HG02588 (cell line): ENCODE measurements around the gene LBHD2.
"Not testable (repeated sequence)": the region's sequence is repeated elsewhere in the genome, so short reads cannot be mapped to it uniquely, and the experiment has no call there.

Experiments
- ATAC-seq: cut with Tn5 transposase; IDR thresholded peaks from one replicate; pipeline ENCODE4 v1.9.1; 2021; ENCODE audit warnings: mild to moderate bottlenecking, moderate library complexity; ENCODE audit not compliant: unreplicated experiment

Gene LBHD2

DNA sequence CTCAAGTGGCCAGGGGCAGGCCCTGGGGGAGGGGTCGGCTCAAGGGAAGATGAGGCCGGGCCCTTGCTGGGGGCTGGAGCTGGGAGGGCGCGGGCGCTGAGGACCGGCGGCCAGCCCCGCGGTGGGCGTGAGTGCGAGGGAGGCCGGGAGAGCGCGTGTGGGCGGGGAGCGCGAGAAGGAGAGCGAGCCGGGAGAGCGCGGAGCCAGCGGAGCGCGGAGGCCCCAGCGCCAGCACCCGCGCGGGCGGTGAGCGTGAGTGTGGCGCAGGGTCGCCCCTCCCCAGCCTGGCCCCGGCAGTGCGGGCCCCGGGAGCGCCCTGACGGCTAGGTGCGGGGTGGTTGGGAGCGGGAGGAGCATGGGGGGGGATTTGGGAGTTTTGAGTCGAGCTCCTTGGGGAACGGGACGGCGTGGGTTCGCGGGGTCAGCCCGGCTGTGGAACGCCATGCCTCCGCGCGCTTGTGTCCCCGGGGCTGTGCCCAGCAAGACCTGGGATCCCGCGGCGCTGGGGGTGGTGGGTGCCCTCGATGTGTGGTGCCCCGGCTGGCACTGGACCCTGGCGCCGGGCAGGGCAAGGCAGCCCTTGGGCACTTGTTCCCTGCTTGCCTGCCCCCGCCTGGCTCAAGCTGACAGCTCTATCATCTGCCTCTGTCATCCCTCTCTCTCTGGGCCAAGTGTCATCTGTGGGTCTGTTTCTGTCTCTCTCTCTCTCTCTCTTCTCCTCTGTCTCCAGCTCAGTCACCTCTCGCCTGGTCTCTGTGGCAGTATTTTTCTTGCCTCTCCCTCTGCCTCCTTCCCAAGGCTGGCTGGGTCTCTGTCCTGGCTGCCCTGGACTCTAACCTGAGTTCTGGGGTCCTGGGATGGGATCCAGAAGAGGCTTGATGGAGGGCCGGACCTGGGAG is at the start of gene LBHD2:
Gene LBHD2, plus strand, starts transcription at position 190 of the 899 bp plus-strand sequence. CDS start 1,803 bp downstream, outside the sequence.
- no peak for ATAC-seq

DNA sequence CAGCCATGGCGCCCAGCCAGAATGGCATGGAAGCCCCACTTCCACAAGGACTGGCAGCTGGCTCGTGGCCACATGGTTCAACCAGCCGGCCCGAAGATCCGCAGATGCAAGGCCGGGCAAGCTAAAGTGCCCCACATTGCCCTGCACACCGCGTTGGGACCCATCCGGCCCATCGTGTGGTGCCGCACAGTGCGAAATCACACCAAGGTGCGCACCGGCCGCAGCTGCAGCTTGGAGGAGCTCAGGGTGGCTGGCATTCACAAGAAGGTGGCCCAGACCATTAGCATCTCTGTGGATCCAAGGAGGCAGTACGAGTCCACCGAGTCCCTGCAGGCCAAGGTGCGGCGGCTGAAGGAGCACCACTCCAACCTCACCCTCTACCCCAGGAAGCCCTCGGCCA is 42.5 kb upstream of the LBHD2 start:
- no peak for ATAC-seq

- no peak for ATAC-seq
Measured at GRCh38 chr14:103043257-103044015, 40.6 kb upstream of the LBHD2 start.

GRCh38 chr14:103045371-103045869 is 38.6 kb upstream of the LBHD2 start:
- ATAC-seq: no peak

DNA sequence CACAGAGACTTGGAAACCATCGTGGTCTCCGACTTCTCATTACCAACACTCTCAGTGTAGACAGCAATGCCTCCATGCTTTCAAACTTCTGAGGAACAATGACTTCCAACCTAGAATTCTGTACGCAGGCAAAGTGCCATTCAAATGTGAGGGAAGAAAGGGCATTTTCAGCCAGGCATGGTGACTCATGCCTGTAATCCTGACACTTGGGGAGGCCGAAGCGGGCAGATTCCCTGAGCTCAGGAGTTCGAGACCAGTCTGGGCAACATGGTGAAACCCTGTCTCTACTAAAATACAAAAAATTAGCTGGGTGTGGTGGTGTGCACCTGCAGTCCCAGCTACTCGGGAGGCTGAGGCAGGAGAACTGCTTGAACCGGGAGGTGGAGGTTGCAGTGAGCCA is 36.6 kb upstream of the LBHD2 start:
- not testable (repeated sequence) for ATAC-seq

- ATAC-seq: no peak
Measured at GRCh38 chr14:103050935-103051334, 33.1 kb upstream of the LBHD2 start.

DNA sequence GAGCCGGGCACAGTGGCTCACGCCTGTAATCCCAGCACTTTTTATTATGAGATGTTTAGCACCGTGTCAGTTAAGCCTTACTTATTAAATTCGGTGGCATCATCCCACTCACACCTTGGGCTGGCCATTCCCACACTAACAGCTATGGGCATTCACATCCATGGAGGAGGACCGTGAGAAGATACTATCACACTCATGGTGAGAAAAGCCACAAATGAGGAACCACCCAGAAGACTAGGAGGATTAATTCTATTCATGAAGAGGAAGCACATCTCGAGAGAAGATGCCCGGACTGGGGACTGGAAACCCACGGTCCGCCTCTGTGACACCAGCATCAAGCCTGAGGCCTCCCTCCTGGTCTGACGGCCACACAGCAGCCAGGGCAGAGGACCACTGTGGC is 31.6 kb upstream of the LBHD2 start:
- ATAC-seq: no peak

DNA sequence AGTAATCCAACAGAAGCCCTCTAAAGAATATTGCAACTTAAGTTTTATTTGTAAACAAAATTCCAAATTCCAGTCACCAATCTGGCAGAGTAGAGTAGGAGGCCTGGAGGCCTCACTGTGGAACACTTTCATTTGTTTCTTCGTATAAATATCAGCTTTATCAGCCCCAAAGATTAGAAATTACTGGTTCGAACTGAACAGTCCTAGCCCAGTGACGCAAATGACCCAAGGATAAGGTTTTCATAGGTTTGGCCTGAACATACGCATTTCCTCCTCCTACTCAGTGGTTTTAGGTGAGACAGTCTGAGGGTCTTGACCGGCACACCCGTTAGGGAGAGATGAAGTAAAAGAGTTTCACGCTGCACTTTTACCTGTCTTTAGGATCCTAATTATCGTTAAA is 28.3 kb upstream of the LBHD2 start:
- ATAC-seq: no peak

DNA sequence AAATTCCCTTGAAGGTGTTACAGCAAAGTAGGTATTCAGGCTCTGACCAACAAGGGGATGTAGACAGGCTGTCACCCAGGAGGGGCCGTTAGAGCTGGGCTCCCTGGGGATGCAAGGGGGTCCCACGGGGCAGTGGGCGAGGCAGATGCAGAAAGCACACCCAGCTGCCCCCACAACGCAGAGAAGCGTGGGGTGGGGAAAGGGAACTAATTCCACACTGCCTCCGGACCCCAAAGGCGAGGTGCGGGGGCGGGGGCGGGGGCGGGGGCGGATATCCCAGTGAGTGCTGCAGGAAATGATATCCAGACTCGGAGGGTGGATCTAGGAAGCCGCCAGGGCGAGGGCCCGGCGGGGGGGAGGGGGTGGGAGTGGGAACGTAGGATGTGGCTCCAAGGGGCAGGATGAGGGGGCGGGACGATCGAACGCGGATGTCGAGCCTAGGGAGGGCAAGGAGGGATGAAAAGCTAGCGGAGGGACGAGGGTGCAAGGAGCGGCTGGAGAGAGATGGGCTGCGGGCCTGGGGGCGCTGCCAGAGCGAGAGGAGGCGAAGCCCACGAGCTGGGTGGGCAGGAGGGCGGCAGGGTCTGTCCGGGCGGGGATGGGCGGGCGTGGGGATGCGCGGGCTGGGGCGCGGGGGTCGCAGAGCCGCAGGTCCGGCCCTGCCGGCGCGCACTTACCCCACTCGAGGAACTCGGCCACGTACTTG is 27.5 kb upstream of the LBHD2 start:
- ATAC-seq: peak; percentile 10

GRCh38 chr14:103057028-103057371 is 27.0 kb upstream of the LBHD2 start:
- ATAC-seq: no peak

DNA sequence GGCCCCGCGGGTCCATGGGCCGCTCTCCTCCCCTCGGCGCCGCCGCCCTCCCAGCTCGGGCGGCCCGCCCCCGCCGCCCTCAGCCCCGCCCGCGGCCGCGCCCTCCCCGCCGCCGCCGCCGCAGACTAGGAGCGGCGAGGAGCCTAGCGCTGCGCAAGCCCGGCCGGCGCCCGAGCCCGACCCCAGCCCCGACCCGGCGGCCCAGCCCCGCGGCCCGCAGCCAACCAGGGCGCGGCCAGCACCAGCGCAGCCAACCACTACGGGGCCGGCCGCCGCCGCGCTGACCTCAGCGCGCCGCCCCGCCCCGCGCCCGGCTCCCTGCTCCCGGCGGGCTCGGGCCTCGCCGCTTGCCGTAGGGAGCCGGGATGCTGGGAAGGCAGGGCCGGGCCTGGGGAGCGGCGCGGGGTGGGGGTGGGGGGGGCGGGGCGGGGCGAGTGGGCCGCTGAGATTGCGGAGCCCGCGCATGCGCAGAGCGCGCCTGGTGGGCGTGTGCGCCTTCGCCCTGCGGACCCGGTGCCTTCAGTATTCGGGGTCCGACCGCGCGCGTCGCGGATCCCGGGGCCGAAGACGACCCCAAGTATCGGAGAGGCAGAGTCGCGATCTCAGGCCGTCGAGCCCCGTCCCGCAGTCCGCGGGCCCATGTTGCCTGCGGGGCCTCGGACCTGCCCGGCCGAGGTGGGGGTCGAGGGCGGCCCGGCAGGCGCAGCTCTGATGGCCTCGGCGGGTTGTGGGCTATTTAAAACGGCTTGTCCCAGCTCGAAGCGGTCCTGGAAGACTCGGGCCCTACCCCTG is 26.4 kb upstream of the LBHD2 start, which contains the start of gene CDC42BPB:
Gene CDC42BPB, minus strand, starts transcription at position 178 of the 792 bp plus-strand sequence. CDS start 376 bp downstream, outside the sequence.
- ATAC-seq: peak; percentile 74

- ATAC-seq: no peak
Measured at GRCh38 chr14:103058164-103059055, 25.6 kb upstream of the LBHD2 start.

GRCh38 chr14:103059556-103059955 is 24.5 kb upstream of the LBHD2 start:
- ATAC-seq: no peak

GRCh38 chr14:103061482-103061976 is 22.5 kb upstream of the LBHD2 start:
- no peak for ATAC-seq

GRCh38 chr14:103064436-103064835 is 19.6 kb upstream of the LBHD2 start:
- no peak for ATAC-seq

GRCh38 chr14:103064978-103065377 is 19.0 kb upstream of the LBHD2 start:
- ATAC-seq: no peak

- no peak for ATAC-seq
Measured at GRCh38 chr14:103065861-103066260, 18.1 kb upstream of the LBHD2 start.

GRCh38 chr14:103066399-103066798 is 17.6 kb upstream of the LBHD2 start:
- ATAC-seq: no peak
